ENCODE data around the gene MYEOV. TPM values are rescaled to one million over a fixed set of nuclear protein-coding genes. Genes with fewer than 3 reads are reported as not detected.

MYEOV gene
- total RNA-seq, 1 experiment from 2014 or later, result 2.9 TPM

- H3K27ac ChIP-seq, result peak overlapping the region; percentile 97
- peaks cover 55% of the 10 kb centered on the region for H3K4me1 ChIP-seq
Measured at GRCh38 chr11:69308936-69309615, 15.1 kb downstream of the MYEOV start.

DNA sequence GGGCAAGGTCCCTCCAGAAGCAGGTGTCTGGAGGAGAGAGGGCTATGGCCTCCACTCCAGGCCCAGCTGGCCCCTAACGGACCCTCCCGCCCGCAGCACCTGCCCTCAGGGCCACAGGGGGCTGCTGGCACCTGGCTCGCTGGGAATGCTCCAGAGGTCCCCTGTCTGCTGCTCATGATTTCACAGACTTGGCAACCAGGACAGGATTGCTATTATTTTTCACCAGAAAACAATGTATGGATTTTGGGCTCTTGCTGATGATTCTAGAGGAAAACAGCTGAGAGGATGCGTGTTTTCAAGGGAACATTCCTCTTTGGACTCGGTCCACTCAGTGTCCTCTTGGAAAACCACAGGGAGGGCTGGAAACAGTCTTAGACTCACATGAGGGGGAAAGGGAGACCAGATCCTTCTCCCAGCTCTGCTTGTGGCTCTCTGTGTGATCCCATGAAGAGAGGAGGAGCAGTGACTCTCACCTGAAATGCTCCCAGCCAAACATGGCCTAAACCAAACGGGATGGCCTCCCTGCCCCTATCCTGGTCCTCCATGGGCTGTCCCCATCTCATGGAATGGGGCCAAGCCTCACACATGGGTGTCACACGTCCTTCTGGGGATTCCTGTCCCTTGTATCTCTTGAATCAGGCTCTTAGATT, 15.8 kb downstream of the MYEOV start:
- peak; percentile 76 to 84 for DNase-seq

More at GRCh38 chr11:69308936-69309615, 15.1 kb downstream of the MYEOV start:
- H3K36me3 ChIP-seq, result no peaks in the 10 kb centered on the region
- DNase-seq, result no peak
- H3K27me3 ChIP-seq, result no peaks in the 10 kb centered on the region
- no peak overlapping the region for H3K4me3 ChIP-seq
- no peaks in the 10 kb centered on the region for H3K9me3 ChIP-seq (replicated peaks)

GRCh38 chr11:69310351-69310750, 16.4 kb downstream of the MYEOV start:
- H3K4me1 ChIP-seq, result peaks cover 55% of the 10 kb centered on the region
- no peaks in the 10 kb centered on the region for H3K27me3 ChIP-seq
- DNase-seq, result no peak
- H3K27ac ChIP-seq, result peak overlapping the region; percentile 97
- H3K9me3 ChIP-seq (replicated peaks), result no peaks in the 10 kb centered on the region
- no peak overlapping the region for H3K4me3 ChIP-seq
- H3K36me3 ChIP-seq, result no peaks in the 10 kb centered on the region

More for the DNA sequence above, 15.8 kb downstream of the MYEOV start:
- Histone ChIP-seq H3K27me3 (no peaks in the 10 kb centered on the region), H3K4me3 (no peak overlapping the region), H3K9me3 (replicated peaks) (no peaks in the 10 kb centered on the region), H3K4me1 (peaks cover 55% of the 10 kb centered on the region), H3K27ac (peak overlapping the region; percentile 97), H3K36me3 (no peaks in the 10 kb centered on the region)

DNA sequence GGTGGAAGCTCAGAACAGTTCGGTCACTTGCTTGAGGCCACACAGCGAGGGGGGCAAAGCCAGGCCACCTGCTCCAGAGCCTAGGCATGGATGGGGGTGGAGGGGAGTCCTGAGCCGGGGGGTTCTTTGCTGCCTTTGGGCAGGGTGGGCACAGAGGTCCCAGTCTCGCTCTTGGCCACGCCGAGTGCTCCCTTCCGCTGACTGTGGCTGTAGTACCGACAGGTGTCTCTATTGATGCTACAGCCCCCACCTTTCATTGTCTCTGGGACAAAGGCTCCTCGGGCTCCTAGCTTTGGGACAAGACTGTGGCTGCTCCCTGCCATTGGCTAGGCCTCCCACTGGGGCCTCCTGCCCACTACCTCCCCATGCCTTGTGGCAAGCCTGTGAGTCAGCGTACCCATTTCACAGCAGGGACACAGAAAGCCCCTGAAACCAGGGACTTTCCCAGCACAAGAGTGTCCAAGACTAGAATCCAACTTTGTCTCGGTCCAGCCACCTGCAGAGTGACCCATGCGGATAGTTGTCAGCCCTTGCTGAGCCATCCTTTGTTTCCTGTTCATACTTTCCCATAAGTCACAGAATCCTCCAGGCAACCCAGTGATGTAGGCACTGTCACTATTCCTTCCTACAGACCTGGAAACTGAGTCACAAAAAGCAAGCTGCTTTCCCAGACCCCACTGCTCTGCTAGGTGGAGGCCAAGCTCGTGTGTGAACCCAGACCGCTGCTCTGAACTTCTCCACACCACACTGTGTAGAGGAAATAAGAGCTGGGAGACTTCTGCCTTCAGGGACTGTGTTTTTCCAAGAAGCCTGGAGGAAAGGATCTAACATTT, 17.2 kb downstream of the MYEOV start:
- no peak overlapping the region for H3K4me3 ChIP-seq
- no peaks in the 10 kb centered on the region for H3K36me3 ChIP-seq
- no peaks in the 10 kb centered on the region for H3K27me3 ChIP-seq
- peaks cover 55% of the 10 kb centered on the region for H3K4me1 ChIP-seq
- DNase-seq, result no peak
- H3K9me3 ChIP-seq (replicated peaks), result no peaks in the 10 kb centered on the region
- H3K27ac ChIP-seq, result peak overlapping the region; percentile 97

DNA sequence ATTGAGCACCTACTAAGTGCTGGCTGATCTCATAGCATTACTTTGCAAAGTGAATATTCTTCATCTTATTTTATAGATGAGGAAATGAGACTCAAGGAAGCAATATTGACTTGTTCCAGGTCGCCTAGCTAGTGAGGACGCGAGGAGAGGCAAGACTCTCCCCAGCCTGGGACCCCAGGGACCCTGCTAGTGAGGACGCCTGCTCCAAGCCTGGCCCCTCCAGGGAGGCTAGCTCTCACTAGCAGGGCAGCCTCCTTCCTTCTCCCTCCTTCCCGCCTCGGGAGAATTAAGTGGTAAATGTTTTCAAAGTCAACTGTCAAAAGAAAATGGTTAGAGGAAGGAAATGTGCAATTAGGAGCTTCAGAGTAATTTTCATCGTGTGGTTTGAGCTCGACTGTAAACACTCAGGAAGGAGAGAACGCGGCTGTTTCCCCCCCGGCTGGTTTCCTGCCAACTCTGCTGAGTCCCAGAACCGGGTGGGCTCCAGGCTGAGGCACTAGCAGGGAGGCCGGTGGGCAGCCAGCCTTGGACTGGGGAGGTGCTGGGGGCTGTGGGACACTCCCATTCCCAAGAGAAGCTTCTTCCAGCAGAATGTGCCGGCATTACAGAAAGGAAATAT, 17.9 kb downstream of the MYEOV start:
- Histone ChIP-seq H3K9me3 (replicated peaks) (no peaks in the 10 kb centered on the region), H3K4me3 (no peak overlapping the region), H3K4me1 (peaks cover 55% of the 10 kb centered on the region), H3K27me3 (no peaks in the 10 kb centered on the region), H3K27ac (peak overlapping the region; percentile 97), H3K36me3 (no peaks in the 10 kb centered on the region)
- peak; percentile 90 to 91 for DNase-seq

- no peaks in the 10 kb centered on the region for H3K36me3 ChIP-seq
- H3K4me1 ChIP-seq, result peaks cover 55% of the 10 kb centered on the region
- no peaks in the 10 kb centered on the region for H3K27me3 ChIP-seq
- peak; percentile 89 to 92 for DNase-seq
- H3K9me3 ChIP-seq (replicated peaks), result no peaks in the 10 kb centered on the region
- no peak overlapping the region for H3K4me3 ChIP-seq
- H3K27ac ChIP-seq, result peak overlapping the region; percentile 97
Measured at GRCh38 chr11:69312453-69313404, 18.8 kb downstream of the MYEOV start.

- no peaks in the 10 kb centered on the region for H3K36me3 ChIP-seq
- H3K4me1 ChIP-seq, result peaks cover 44% of the 10 kb centered on the region
- peaks cover 3% of the 10 kb centered on the region; the same call in 1 of the 2 replicates for H3K9me3 ChIP-seq (replicated peaks)
- no peak for DNase-seq
- no peak overlapping the region for H3K4me3 ChIP-seq
- H3K27me3 ChIP-seq, result no peaks in the 10 kb centered on the region
- H3K27ac ChIP-seq, result no peak overlapping the region
Measured at GRCh38 chr11:69313992-69314391, 20.0 kb downstream of the MYEOV start.

DNA sequence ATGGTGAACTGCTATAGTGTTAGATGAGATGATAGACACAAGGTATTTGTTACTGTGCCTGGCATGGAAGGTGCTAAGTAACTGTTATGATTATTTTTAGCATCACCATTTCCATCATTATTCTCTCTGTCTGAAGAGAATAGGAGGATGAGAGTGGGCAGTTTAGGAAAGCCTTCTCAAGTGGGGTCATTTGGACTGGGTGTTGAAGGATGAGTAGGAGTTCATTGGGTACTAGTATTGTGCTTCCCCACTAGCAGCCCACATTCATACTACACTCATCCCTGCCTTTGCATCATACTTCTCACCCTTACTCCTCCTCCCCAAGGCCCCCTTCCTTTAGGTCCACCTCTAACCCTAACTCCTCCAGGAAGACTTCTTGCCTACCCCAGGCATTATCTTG, 20.6 kb downstream of the MYEOV start:
- Histone ChIP-seq H3K4me1 (peaks cover 43% of the 10 kb centered on the region), H3K4me3 (no peak overlapping the region), H3K27me3 (no peaks in the 10 kb centered on the region), H3K36me3 (no peaks in the 10 kb centered on the region), H3K9me3 (replicated peaks) (peaks cover 3% of the 10 kb centered on the region; the same call in 1 of the 2 replicates), H3K27ac (no peak overlapping the region)
- DNase-seq, result no peak

DNA sequence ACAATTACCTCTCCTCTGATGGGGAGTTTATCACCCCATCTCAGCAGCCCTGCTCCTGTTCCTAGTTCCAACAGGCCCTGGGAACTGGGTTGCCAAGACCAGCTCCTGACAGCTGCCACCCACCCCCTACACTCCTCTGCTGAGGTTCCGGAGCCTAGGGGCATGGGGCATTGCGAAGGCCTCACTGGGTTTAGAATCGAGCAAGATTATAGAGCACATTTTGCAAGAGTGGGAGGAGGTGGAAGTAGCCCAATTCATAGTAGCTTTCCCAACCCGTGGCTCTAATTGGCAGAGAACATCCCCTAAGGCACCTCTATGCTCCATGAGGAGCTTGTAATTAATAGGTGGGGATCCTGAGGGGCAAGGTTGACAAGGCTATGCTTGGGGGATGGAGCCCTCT, 23.0 kb downstream of the MYEOV start:
- Histone ChIP-seq H3K36me3 (no peaks in the 10 kb centered on the region), H3K9me3 (replicated peaks) (peaks cover 3% of the 10 kb centered on the region; the same call in 1 of the 2 replicates), H3K4me3 (no peak overlapping the region), H3K27ac (no peak overlapping the region), H3K4me1 (peaks cover 39% of the 10 kb centered on the region), H3K27me3 (no peaks in the 10 kb centered on the region)
- no peak for DNase-seq

DNA sequence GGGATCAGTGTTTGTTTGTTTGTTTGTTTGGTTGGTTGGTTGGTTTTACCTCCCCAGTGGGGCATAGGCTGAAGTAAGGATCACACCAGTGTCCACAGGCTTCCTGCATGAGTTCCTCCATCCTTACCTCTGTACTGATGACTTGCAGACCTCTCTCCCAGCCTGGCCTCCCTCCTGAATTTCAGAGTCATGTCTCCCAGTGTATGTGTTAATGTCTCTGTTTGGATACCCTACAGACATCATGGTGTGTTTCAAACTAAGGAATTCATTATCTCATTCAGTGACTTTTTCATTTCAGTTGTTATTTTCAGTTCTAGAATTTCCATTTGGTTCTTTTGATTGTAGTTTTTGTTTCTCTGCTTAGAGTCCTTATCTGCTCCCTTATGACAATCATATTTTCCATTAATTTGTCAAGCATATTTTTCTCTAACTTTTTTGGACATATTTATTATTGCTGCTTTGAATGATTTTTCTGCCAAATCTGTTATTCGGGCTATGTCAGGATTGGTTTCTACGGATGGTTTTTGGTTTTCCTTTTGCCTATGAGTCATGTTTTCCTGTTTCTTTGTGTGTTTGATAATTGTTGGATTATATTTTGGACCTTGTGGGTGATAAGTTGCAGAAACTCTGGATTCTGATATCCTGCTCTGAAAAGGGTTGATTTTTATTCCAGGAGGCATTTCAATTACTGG, 23.6 kb downstream of the MYEOV start:
- no peak overlapping the region for H3K27ac ChIP-seq
- H3K27me3 ChIP-seq, result no peaks in the 10 kb centered on the region
- H3K9me3 ChIP-seq (replicated peaks), result peaks cover 3% of the 10 kb centered on the region; the same call in 1 of the 2 replicates
- no peak overlapping the region for H3K4me3 ChIP-seq
- peaks cover 36% of the 10 kb centered on the region for H3K4me1 ChIP-seq
- H3K36me3 ChIP-seq, result no peaks in the 10 kb centered on the region
- no peak for DNase-seq

DNA sequence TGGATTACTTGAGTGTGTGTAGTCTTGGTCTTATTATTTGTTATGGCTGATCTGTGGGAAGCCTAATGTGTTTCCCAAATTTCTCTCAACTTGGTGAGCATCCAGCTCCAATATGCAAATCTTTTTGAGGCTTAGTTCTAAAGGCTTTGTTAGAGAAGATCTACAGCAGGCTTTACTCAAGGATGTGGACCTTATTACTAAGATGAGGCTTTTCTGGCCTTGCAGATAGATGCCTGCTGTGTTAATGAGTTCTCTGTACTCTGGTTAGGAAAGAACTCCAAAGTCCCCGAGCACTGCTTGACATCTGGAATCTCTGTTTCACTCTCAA, 24.1 kb downstream of the MYEOV start:
- no peak overlapping the region for H3K4me3 ChIP-seq
- H3K27me3 ChIP-seq, result no peaks in the 10 kb centered on the region
- H3K27ac ChIP-seq, result no peak overlapping the region
- H3K4me1 ChIP-seq, result peaks cover 31% of the 10 kb centered on the region
- no peaks in the 10 kb centered on the region for H3K36me3 ChIP-seq
- H3K9me3 ChIP-seq (replicated peaks), result peaks cover 3% of the 10 kb centered on the region; the same call in 1 of the 2 replicates
- DNase-seq, result no peak

DNA sequence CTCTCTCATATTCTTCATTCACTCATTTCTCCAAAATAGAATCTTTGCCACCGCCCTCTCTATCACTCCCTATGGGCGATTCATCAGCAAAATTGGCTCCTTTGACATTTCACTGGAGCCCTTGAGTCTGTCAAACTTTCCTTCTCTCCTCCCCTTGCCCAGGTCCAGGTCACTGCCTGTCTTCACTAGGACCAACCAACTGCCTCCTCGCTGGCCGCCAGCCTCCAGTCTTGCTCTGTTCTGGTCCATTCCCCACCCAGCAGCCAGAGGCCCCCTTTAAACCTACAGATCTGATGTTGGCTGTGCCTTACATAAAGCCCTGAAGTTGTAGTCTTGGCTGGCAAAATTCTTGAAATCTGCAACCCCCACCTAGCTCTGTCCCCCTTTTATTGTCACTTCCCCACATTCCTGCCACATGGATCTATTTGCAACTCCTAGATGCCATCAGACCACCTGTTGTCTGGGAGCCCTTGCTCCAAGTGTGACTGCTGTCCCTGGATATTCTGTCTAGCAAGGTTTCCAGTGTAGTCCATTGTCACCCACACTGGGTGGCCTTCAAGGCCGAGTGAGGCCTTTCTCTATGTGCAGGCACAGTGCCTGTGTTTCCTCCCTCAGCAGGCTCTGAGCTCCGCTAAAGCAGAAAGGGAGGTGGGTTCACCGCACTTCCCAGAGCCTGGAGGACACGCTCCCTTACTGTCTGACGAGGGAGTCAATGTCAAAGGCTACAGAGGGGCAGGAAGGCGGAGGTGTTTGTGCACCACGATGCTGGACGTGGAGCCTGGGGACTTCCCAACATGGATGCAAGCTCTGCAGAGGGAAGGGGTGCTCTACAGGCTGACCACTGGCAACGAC, 25.5 kb downstream of the MYEOV start:
- Histone ChIP-seq H3K27me3 (no peaks in the 10 kb centered on the region), H3K4me1 (peaks cover 27% of the 10 kb centered on the region), H3K36me3 (no peaks in the 10 kb centered on the region), H3K27ac (no peak overlapping the region), H3K4me3 (no peak overlapping the region), H3K9me3 (replicated peaks) (peaks cover 3% of the 10 kb centered on the region; the same call in 1 of the 2 replicates)
- DNase-seq, result peak in 1 of 2 experiments; percentile 29
